Caco-2 (cell line): ENCODE measurements around the gene CTRB2. TPM values are rescaled to one million over a fixed set of nuclear protein-coding genes. Genes with fewer than 3 reads are reported as not detected.
A peak's percentile ranks its signal among the peaks of the same experiment; 100 is the strongest.

ENCODE experiments used
- BruUV-seq: library from RNA; stranded (reverse); fragments of 400-500 nt; replicated peaks from 2 replicates; lab custom pipeline; 2021; lab: Mats Ljungman, UMichigan
- CTCF ChIA-PET: fragments of 300-600 bp; sonication (Branson Sonifier 250); formaldehyde crosslinking; loops from one replicate; lab custom pipeline; 2022; ENCODE audit warnings: antibody characterized with exemption; lab: Charles Lee
- POLR2A ChIA-PET: fragments of 300-600 bp; sonication (Branson Sonifier 250); formaldehyde crosslinking; loops from one replicate; lab custom pipeline; 2022; ENCODE audit warnings: antibody characterized with exemption; lab: Charles Lee
- DNase-seq, 2 experiments: peaks; one replicate each; pipeline versions ENCODE4 v3.0.0 to v3.0.0-alpha.2; 2020 to 2022
- H3K27me3 ChIP-seq: replicated peaks from 2 replicates; pipeline ENCODE4 v1.6.0; 2011; ENCODE audit warnings: low read length; ENCODE audit not compliant: control insufficient read depth, insufficient read depth
- H3K36me3 ChIP-seq: 2 replicates; pipeline ENCODE4 v1.5.1; 2011; ENCODE audit warnings: low read length; ENCODE audit not compliant: control insufficient read depth, insufficient read depth
- H3K4me1 ChIP-seq: fragments of 250-450 bp; sonication (Bioruptor Pico); 2 replicates; pipeline ENCODE4 v1.5.1; 2020; ENCODE audit warnings: mild to moderate bottlenecking
- H3K4me3 ChIP-seq: 2 replicates; pipeline ENCODE4 v1.5.1; 2011; ENCODE audit warnings: low read depth, mild to moderate bottlenecking, control low read depth, low read length
- H3K9me3 ChIP-seq: fragments of 250-450 bp; sonication (Bioruptor Pico); 2 replicates; pipeline ENCODE4 v1.5.1; 2020; ENCODE audit warnings: mild to moderate bottlenecking, moderate library complexity
- H3K27ac Mint-ChIP-seq: one replicate; pipeline ENCODE4 v1.8.0; 2022; ENCODE audit warnings: mixed read lengths; ENCODE audit not compliant: unreplicated experiment
- H3K27me3 Mint-ChIP-seq: one replicate; pipeline ENCODE4 v1.8.0; 2022; ENCODE audit warnings: mixed read lengths; ENCODE audit not compliant: insufficient read depth, unreplicated experiment
- H3K36me3 Mint-ChIP-seq: one replicate; pipeline ENCODE4 v1.8.0; 2022; ENCODE audit warnings: mild to moderate bottlenecking, mixed read lengths; ENCODE audit not compliant: insufficient read depth, unreplicated experiment
- H3K4me1 Mint-ChIP-seq: one replicate; pipeline ENCODE4 v1.8.0; 2022; ENCODE audit warnings: low read depth, mixed read lengths; ENCODE audit not compliant: unreplicated experiment
- H3K4me3 Mint-ChIP-seq: one replicate; pipeline ENCODE4 v1.8.0; 2022; ENCODE audit warnings: mild to moderate bottlenecking, moderate library complexity, mixed read lengths; ENCODE audit not compliant: unreplicated experiment
- H3K9me3 Mint-ChIP-seq: one replicate; pipeline ENCODE4 v1.8.0; 2022; ENCODE audit warnings: mixed read lengths; ENCODE audit not compliant: unreplicated experiment
- CTCF ChIP-seq, 2 experiments: fragments of 200-600 bp in 1 of 2; IDR thresholded peaks; 1 replicate in 1 of 2; 2 replicates in 1 of 2; pipeline versions ENCODE4 v1.5.1 to v1.8.0; 2011 to 2022; ENCODE audit warnings: antibody characterized with exemption in 1 of 2, control low read depth in 1 of 2, inconsistent platforms in 1 of 2, low read depth in 1 of 2, low read length in 1 of 2, mild to moderate bottlenecking in 1 of 2, moderate library complexity in 1 of 2; ENCODE audit not compliant: insufficient read depth in 1 of 2, severe bottlenecking in 1 of 2, unreplicated experiment in 1 of 2
- intact Hi-C: fragments of 100-400 bp; cut with micrococcal nuclease; formaldehyde crosslinking; loops from one replicate; pipeline ENCODE4 v1.10.0; 2022; ENCODE audit not compliant: unreplicated experiment
- total RNA-seq: library from RNA; stranded (reverse); gene quantifications from 2 replicates; pipeline ENCODE4 v1.2.3, GENCODE V29; 2022

CTRB2 gene
- total RNA-seq, 1 experiment from 2014 or later = not detected

- H3K36me3 Mint-ChIP-seq = no peaks in the 10 kb centered on the region
Observed at GRCh38 chr16:75193265-75193650, 13.7 kb downstream of the CTRB2 start.

GRCh38 chr16:75192606-75193264 lies 14.2 kb downstream of the CTRB2 start:
- intact Hi-C loops = no loop called here
- Mint-ChIP-seq H3K27me3 (no peaks in the 10 kb centered on the region), H3K9me3 (no peaks in the 10 kb centered on the region), H3K4me1 (peaks cover 9% of the 10 kb centered on the region), H3K4me3 (no peak overlapping the region), H3K36me3 (no peaks in the 10 kb centered on the region), H3K27ac (no peak overlapping the region)
- peak in 1 of 2 experiments; percentile 26 for DNase-seq
- POLR2A ChIA-PET = no interaction called here
- no peaks in the 10 kb centered on the region for H3K27me3 ChIP-seq
- no peak overlapping the region for H3K4me3 ChIP-seq
- TF ChIP-seq CTCF (IDR thresholded peaks at IDR 0.05; ENCODE audit: insufficient read depth in 1 of 2, low read depth in 1 of 2, low read length in 1 of 2, severe bottlenecking in 1 of 2, unreplicated experiment in 1 of 2) = no peak
- CTCF ChIA-PET = interaction anchor here (0.7 kb wide), 1 partner anchor 42 kb away, joined by 3 read pairs; no protein-coding TSS in a partner anchor
- H3K36me3 ChIP-seq = no peaks in the 10 kb centered on the region
- no TSS peak for BruUV-seq
- no peaks in the 10 kb centered on the region; the same call in 1 of the 2 replicates for H3K9me3 ChIP-seq
- no peaks in the 10 kb centered on the region for H3K4me1 ChIP-seq

More at GRCh38 chr16:75193265-75193650, 13.7 kb downstream of the CTRB2 start:
- Histone ChIP-seq H3K4me3 (no peak overlapping the region), H3K36me3 (no peaks in the 10 kb centered on the region), H3K27me3 (no peaks in the 10 kb centered on the region), H3K4me1 (no peaks in the 10 kb centered on the region), H3K9me3 (no peaks in the 10 kb centered on the region)
- ChIA-PET POLR2A (no interaction called here), CTCF (interaction anchor here (0.7 kb wide), 1 partner anchor 40 kb away, joined by 3 read pairs; no protein-coding TSS in a partner anchor)
- intact Hi-C loops = no loop called here
- Mint-ChIP-seq H3K9me3 (no peaks in the 10 kb centered on the region), H3K4me3 (no peak overlapping the region), H3K4me1 (peaks cover 15% of the 10 kb centered on the region), H3K27ac (no peak overlapping the region), H3K27me3 (no peaks in the 10 kb centered on the region)
- no peak for DNase-seq
- TF ChIP-seq CTCF (IDR thresholded peaks at IDR 0.05; ENCODE audit: insufficient read depth in 1 of 2, low read depth in 1 of 2, low read length in 1 of 2, severe bottlenecking in 1 of 2, unreplicated experiment in 1 of 2) = no peak
- no TSS peak for BruUV-seq

- ChIA-PET POLR2A (no interaction called here), CTCF (interaction anchor here (0.8 kb wide), 1 partner anchor 10 kb away, joined by 3 read pairs; no protein-coding TSS in a partner anchor)
- no peak for DNase-seq
Observed at GRCh38 chr16:75189638-75190245, 17.2 kb downstream of the CTRB2 start.

More at GRCh38 chr16:75189638-75190245, 17.2 kb downstream of the CTRB2 start:
- Mint-ChIP-seq H3K27ac (no peak overlapping the region), H3K4me3 (no peak overlapping the region), H3K9me3 (peaks cover 18% of the 10 kb centered on the region), H3K4me1 (peaks cover 7% of the 10 kb centered on the region), H3K27me3 (no peaks in the 10 kb centered on the region), H3K36me3 (no peaks in the 10 kb centered on the region)
- no peaks in the 10 kb centered on the region for H3K4me1 ChIP-seq
- intact Hi-C loops = no loop called here
- H3K36me3 ChIP-seq = no peaks in the 10 kb centered on the region
- H3K4me3 ChIP-seq = no peak overlapping the region
- no peaks in the 10 kb centered on the region; the same call in 1 of the 2 replicates for H3K9me3 ChIP-seq
- H3K27me3 ChIP-seq = no peaks in the 10 kb centered on the region
- no TSS peak for BruUV-seq
- TF ChIP-seq CTCF (IDR thresholded peaks at IDR 0.05; ENCODE audit: insufficient read depth in 1 of 2, low read depth in 1 of 2, low read length in 1 of 2, severe bottlenecking in 1 of 2, unreplicated experiment in 1 of 2) = no peak
